D341Med (cell line): ENCODE measurements around the gene SORCS2.

Source experiments
- DNase-seq: peaks from one replicate; pipeline ENCODE4 v3.0.0; 2012; ENCODE audit warnings: low spot score

Gene SORCS2

DNA sequence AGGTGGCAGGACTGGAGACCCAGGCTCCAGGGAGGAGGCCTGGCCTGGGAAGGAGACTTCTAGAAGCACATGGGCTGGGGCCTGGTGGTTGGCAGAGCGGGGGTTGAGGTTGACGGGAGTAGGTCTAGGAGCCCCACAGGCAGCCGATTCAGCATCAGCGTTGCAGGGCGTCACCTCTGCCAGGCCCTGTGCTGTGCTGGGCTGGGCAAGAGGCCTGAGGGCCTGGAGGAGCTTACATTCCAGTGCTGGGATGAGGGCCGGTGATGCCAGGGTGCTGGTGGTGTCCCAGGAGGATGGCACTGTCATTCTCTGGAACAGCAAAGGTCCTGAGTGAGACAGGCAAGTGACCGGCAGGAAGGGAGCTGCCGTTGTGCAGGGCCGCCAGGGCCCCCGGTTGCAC, 76.6 kb downstream of the SORCS2 start:
- no peak for DNase-seq

DNA sequence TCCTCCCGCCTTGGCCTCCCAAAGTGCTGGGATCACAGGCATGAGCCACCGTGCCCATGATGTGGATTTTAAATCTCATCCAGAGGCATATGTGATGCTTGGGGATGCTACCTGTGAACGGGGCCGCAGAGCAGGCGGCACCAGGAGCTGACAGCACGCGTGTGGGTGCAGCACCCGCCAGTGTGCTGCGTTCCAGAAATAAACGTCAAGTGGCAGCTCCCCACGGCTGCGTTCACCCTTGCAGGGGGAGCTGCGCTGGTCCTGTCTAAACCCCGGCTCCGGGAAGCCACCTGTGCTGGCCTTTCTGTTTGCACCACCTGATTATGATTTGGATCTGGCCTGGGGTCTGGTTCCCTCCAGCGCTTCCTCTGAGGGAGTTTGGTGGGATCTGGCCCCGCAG, 77.8 kb downstream of the SORCS2 start:
- no peak for DNase-seq

DNA sequence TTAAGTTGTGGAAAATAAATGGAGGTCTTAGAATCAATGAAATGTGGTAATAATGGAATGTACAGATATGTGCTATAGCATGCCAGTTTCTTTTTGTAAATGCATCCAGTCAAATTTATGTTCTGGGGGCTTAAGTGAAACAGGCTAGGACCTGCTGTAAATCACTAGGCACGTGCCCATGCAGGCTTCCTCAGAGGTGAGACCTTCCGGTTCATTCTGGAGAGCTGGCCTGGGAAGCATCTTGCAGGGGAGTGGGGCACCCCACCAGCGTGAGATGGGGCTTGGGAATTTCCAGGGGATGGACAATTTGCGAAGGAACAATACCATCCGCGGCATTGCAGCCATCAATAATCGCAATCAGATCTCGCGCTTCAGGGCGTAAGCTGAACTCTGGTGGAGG, 80.1 kb downstream of the SORCS2 start:
- no peak for DNase-seq

DNA sequence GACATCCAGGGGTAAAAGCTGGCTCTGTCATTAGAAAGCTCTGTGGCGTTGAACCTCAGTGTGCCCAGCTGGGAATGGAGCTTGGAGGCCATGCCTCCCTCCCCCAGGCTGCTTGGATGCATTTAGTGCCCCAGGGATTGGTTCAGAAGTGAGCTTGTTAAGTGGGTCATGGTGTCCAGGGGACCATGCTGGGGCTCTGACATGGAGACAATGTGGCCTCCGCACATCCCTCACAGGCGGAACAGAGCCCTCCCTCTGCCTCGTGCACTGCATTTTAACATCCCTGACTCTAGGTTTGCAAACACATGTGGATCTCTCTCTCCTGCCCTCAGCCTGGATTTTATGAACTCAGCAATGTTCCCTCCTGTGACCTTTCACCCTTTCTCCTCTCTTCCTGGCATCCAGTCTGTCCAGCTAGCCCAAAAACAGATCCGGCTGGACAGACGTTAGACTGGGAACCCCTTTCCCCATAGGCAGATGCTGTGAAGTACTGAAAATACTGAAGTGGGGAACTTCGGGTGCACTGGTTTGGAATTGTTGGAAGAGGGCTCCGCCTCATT, 81.5 kb downstream of the SORCS2 start:
- no peak for DNase-seq

DNA sequence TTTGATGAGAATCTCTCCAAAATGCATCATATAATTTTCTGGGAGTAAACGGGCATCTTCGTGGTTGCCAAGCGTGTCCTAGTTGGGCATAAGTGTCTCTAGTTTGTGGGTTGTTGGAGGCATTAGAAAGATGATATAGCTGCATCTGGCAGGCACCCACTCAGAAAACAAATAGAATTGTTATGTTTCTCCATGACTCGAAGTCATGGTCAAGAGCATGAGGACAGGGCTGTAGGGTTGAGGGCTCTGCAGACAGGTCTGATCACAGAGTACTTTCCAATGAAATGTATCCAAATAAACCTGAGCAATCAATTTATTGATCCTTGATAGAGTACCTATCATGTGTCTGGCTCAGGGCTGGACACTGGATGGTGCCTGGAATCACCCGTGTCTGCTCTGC, 82.7 kb downstream of the SORCS2 start:
- no peak for DNase-seq

DNA sequence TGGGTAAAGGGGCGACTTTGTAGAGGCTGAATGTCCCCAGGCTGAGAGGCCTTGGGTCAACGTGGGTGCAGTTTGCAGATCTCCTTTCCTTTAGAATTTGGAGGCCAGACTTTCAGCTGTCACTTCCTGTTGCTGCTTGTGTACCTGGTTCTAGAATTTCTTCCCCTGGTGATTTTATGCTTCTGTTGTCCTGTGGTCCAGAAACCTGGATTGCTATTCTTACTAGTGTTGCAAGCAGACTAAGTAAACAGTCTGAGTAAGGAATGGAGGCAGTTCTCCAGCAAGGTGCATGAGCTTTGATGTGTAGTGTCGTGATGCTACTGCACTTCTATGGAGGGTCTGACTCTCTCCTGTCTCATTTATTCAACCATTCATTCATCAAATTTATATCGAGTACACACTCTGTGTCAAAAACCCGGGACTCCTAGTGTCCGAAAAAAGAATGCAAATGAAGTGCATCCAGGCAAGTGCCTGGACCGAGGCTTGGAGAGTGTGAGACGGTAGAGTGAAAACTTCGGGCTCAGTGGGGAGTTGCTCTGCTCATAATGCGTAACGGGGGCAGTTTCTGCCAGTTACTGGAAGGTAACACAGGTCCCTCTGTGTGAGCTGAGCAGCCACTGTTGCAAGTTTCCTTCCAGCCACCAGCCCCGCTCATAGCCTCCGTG, 83.3 kb downstream of the SORCS2 start:
- no peak for DNase-seq

DNA sequence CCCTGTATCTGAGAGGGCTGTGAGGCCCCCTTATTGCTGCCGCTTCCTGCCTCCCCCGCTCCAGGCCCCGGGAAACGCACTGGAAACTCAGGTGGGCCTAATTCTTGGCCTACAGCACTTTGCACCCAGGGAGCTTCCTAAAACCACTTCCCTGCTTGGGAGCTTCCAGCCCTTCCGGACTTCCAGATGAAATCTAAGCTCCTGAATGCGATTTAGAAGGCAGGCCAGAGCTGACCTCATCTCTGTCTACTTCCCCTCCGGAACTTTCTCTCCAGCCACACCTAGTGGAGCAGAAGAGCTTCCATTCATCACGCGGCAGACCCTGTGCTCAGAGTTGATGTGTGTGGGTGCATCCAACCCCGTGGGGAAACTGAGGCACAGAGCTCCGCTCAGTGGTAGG, 84.2 kb downstream of the SORCS2 start:
- DNase-seq = no peak

DNA sequence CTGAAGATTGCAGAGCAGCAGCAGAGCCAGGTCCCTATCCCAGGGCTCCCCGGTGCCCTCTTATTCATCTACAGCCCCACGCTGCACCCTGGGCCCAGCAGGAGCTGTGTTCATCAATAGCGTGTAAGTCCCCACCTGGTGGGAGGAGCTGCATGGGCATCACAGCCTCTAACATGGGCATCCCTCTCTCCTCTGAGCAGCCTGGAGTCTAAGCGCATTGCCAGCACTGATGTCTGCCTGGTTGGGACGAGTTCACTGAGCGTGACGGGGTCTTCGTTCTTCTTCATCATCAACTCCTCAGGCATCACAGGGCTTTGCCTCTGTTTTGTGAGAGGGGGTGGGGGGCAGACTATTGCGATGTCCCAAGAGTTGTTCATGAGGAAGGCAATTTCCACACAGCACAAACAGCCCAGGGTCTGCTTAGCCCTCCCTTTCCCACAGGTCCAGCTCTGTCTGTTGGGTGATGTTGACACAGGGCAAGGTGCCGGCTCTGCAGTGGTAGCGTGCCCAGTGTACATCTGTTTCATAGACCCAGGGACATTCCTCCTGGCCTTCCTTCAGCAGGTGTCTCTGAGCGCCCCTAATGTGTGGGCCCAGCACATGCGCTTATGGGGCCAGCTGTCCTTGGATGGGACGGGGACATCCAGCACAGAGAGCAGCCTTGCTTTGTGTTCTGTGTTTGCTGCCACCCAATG, 85.9 kb downstream of the SORCS2 start:
- DNase-seq = no peak

DNA sequence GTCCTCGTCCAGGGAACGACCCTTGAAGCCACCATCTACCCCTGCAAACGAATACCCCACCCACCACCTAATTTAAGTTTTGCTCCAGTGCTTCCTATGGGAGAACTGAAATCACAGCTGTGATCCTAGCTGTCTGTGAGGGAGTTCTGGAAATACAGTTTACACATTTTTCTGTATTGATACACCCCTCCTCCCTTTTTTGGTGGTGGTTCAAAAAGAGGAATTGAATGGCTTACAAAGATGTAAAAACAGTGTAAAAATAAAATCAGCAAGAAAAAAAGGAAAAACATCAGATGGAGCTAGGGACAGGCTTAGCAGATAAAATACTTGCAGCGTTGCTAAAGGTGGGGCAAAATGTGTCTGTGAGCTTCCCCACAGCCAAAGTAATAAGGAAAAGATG, 86.6 kb downstream of the SORCS2 start:
- no peak for DNase-seq

DNA sequence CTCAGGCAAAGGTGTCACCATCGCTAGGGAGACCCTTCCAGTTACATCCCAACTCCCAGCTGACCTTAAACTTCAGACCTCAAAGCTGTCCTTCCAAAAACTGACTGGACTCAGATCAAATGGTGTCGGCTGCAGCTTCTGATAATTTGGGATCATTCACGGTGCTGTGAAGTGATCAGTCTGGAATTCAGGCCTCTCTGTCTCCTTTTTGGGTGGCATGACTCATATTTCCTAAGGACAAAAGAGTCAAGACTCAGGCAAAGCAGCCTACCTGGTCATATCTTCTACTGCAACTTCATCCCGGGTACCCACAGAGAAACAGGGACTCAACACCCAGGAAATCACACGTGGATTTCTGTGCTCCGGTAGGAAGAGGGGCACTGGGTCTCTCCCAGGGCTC, 87.6 kb downstream of the SORCS2 start:
- no peak for DNase-seq

DNA sequence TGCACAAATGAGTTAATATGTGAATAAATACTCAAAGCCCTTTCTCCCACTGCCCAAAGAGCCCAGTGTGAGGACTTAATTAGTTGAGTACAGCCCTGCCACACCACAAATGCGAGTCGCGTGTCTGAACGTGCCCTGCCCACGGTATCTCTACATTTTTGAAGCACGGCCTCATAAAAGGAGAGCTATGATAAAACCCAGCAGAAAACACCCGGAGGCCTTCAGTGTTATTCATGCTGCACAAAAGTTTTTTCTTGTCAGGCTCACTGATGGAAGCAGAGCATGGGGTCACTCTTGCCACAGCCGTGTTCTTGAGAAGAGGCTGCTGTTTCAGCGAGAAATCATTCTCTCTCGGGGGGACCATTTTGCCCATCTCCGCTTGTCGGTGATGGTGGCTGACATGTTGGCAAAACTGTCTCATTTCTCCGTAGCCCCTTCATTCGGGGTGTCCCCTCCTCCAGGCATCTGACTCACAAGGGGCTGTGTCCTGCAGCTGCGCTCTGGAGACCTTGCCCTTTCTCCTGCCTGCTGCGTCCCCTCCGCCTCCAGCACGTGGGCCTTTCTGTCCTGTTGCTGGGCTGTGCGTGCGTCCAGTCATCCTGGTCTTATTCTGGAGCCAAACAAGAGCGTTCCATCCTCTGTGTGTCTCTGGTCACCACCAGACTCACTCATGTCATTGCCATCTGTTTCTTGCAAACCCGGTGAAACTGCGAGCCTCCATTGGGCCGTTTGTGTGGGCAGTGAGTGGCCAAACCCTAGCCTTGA, 88.8 kb downstream of the SORCS2 start:
- DNase-seq = no peak

DNA sequence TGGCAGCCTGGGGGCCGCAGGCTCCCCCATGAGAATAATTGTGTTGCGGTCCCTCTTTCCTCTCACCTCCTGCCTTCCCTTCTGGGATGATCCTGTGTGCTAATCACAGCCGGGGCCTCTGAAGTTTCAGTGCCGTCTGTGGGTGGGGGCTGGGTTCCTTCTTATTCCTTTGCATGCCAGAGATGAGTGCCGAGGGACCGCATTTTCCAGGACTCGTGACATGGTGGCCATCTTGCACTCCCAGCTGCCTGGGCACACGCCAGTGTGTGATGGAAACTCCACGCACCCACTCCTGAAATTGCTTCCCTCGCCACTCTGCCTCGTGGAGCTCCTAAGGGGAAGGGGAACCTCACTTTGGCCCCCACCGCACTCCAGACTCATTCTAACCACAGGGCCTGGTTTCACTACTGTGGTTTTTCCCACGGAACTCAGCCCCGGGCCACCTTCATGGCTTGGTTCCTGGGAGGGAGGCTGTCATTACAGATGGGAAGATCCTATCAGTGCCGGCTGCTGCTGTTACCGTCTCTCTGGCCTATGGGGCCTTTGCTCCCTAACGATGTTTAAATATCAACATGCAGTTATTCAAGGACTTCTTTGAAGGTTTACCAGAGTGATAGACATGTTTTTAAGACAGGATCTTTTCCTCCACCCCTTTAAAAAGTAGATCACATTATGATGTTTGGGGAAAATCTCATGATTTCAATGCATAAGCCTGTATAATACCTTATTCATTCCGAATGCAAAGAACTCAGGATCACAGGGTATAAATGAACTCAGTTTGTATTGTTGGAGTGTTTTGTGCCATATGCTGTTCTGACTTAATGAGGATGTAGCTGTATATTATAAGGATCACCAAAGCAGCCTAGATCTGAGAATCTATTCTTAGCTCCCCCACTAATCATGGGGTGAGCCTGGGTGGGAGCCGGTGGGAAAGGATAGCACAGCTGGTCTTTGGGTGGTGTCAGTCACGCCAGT, 89.6 kb downstream of the SORCS2 start:
- peak; percentile 57 for DNase-seq

DNA sequence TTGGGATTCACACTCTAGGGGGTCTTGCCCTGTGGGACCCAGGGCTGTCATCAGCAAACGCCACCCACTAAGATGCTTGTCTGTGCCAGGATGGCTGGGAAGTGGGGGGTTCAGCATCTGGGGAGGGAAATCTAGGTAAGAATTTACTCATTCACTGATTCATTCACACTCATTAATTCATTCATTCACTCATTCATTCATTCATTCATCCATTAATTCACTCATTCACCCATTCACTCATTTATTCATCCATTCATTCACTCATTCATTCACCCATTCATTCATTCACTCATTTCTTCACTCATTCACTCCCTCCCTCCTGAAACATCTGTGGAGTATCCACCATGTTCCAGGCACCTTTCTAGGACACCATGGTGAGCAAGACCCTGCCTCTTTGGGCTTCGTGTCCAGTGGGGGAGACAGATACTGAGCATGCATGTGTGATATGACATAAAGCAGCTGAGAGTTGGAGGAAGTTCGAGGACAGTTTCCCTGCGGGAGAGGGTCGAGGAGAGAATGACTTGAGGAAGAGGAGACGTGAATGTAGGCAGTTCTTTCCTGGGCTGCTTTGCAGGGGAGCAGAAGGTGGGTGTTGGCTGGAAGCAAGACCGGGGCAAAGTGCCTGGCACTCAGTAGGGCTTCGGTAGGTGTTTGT, 90.6 kb downstream of the SORCS2 start:
- no peak for DNase-seq

DNA sequence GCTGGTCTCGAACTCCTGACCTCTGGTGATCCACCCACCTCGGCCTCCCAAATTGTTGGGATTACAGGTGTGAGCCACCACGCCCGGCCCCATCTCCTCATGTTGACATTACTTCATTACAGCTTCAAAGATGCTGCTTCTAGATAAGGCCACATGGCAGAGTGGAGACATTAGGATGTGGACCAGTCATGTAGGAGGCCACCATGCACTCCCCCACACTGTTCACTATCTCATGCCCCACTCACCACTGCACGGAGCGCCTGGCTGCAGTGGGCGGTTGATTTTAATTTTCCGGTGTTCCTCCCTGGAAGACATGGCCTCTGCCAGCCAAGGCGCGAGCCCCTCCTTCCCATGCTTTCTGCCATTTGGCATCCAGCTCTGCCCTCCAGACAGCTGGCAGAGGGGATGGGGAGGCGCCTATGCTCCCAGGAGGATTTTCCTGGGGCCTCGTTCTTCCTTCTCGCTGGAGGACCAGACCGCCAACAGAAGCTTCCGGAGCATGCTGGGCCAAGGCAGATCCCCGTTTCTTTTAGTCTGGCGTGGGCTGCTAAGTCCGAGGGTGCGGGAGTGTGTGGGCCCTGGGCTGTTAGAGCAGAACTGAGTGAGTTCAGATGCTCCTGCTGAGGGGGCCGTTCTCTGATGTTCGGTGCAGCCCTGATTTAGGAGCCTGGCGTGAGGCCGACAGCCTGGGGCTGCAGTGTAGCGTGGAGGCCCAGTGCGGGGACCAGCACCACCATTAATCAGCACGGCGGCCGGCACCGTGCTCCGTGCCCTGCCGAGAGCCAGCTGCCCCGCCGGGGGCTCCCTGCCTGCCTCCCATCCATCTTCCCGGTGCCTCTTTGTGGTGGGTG, 93.1 kb downstream of the SORCS2 start:
- peak; percentile 70 for DNase-seq

DNA sequence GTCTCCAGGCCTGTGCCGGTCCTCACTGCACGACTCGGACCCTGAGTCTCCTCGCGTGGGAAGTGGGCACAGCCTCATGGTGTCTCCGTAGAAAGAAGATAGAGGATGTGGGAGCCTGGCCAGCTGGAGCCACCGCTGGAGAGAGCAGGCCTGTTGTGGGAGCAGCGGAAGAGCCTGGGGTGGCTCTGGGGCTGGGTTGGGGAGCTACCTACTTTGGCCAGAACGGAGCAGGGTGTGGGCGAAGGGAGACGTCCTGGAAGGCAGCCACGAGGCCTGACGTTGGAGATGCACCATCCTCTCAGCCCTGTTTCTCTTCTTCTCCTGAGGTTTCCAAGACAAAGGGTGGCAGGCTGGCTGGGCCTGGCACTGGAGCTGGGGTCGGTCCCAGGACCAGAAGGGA, 93.8 kb downstream of the SORCS2 start:
- DNase-seq = no peak

DNA sequence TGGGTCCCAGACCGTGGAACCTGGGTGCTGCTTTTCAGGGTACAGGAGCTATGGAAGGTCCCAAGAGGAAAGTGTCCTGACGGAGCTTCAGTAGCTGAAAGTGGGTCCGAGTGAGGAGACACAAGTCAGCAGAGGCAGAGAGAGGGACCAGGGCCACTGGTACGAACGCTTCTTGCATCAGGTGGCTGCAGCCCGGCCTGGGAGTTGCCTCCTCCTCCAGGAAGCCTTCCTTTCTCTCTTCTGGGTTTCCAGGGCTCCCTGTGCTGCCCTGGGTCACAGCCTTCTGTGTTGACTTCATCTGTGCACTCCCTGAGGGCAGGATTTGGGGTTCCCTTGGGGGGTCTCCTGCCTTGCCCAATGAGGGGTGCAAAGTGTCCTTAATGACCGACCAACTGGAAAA, 94.5 kb downstream of the SORCS2 start:
- DNase-seq = no peak

DNA sequence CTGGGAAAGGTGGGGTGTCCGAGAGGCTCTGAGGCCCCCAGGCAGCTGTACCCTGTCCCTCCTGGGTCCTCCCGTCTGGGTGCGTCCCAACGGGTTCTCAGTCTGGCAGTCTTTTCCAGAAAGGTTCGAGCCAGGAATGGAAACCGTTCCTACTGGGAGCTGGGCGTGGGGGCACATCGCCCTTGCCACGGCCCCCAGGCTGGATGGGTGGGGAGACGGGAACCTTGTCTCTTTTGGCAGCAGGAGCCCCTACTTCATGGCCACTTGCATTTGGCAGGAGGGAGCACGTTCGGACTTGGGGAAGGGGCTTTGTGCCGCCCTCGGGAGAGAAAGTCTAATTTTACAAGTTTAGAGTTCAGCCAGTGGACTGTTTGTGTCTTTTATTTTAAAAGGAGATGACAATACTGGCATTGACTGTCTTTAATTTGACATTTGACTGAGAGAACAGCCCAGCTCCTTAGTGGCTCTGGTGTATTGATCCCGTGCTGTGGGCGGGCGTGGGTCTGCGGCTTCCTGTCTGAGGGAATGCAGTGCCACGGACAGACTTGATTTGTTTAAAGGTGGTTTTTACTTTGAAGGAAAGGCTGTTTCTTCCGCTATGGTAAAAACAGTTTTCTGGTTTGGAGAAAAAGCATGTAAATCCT, 95.1 kb downstream of the SORCS2 start:
- DNase-seq = no peak

DNA sequence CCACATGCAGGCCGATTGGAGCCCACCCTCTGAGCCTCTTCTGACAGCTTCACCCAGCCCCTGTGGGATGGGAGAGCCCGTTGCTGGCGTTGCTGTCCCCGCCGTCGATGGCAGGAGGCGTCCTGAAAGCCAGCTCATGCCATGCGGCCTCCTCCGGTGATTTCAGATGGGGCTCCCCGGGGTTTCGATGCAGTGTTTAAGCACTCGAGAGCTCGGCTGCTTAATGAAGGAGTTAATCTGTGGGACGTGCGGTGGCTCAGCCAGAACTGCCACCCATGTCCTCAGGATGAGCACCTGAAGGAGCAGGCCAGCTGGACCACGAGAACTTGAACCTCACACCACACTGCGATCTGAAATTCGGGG, 95.6 kb downstream of the SORCS2 start:
- peak; percentile 62 for DNase-seq

DNA sequence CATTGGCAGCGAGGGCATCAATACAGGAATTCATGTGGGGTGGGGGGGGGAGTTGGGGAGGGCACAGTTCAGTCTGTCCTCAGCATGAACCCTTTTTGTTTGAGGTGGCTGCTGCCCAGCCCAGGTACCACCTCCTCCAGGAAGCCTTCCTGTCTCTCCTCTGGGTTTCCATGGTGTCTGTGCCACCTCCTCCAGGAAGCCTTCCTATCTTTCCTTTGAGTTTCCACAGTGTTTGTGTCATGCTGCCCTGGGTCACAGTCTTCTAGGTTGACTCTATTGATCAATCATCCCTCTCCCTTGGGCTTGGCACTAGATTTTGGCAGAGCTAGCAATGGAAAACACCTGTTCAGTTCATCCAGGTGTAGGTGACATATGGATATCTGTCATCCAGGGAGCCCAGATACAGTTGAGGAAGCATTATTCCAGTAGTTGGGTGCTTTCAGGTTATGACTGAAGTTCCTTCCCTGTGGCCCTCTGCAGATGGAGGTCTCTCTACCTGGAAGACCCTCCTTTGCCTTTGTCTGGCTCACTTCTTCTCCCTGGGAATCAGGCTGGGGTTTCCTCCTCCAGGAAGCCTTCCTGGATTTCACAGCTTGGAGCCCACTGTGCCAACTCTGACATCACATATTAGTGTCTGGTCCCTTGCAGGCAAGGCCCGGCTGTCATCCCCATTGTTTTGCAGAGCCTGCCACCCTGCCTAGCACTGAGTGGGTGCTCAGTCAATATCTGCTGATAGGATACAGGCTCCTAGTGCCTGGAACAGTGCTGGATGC, 96.6 kb downstream of the SORCS2 start:
- DNase-seq = no peak
